Transverse colon (tissue), 4 donors: ENCODE results near the gene RNF5. TPM values are rescaled to one million over a fixed set of nuclear protein-coding genes. Genes with fewer than 3 reads are reported as not detected.

Source experiments
- DNase-seq: peaks from one replicate; pipeline ENCODE4 v3.0.0-alpha.2; 2019
- H3K27ac ChIP-seq, 4 donors: fragments of 200-600 bp; sonication (generic); 2 replicates each; pipeline ENCODE4 v1.5.1; 2016 to 2018; ENCODE audit warnings: inconsistent platforms in 4 of 4
- H3K27me3 ChIP-seq: fragments of 200-600 bp; sonication (generic); 2 replicates; pipeline ENCODE4 v1.5.1; 2017; ENCODE audit warnings: inconsistent platforms
- H3K36me3 ChIP-seq, 4 donors: fragments of 200-600 bp; sonication (generic); 2 replicates each; pipeline ENCODE4 v1.5.1; 2017 to 2019; ENCODE audit warnings: inconsistent platforms in 4 of 4
- H3K4me1 ChIP-seq, 4 donors: fragments of 200-600 bp; sonication (generic); 2 replicates each; pipeline ENCODE4 v1.5.1; 2017 to 2020; ENCODE audit warnings: inconsistent platforms in 4 of 4
- H3K4me3 ChIP-seq, 4 donors: fragments of 200-600 bp; sonication (generic); 1 replicate in 1 of 4; 2 replicates in 3 of 4; pipeline versions ENCODE4 v1.5.1 to v1.6.1; 2017 to 2019; ENCODE audit warnings: inconsistent platforms in 4 of 4
- H3K9me3 ChIP-seq, 2 donors: fragments of 200-600 bp; sonication (generic); 2 replicates each; pipeline ENCODE4 v1.5.1; 2017 to 2019; ENCODE audit warnings: inconsistent platforms in 2 of 2
- CTCF ChIP-seq, 5 experiments: fragments of 200-600 bp in 3 of 5; fragments of 450-650 bp in 2 of 5; sonication (generic) in 3 of 5; IDR thresholded peaks; 1 replicate in 2 of 5; 2 replicates in 3 of 5; pipeline ENCODE4 v1.5.1; 2016 to 2017; ENCODE audit warnings: antibody characterized with exemption in 5 of 5, inconsistent platforms in 3 of 5, mild to moderate bottlenecking in 2 of 5, moderate library complexity in 1 of 5
- EP300 ChIP-seq: sonication (generic); formaldehyde crosslinking; IDR thresholded peaks from one replicate; pipeline ENCODE4 v1.6.1; 2017; ENCODE audit warnings: antibody characterized with exemption, low read depth
- POLR2A ChIP-seq: fragments of 450-650 bp; IDR thresholded peaks from one replicate; pipeline ENCODE4 v1.6.1; 2016; ENCODE audit warnings: antibody characterized with exemption, mild to moderate bottlenecking, moderate library complexity
- POLR2AphosphoS5 ChIP-seq, 3 donors: sonication (generic); formaldehyde crosslinking; IDR thresholded peaks; one replicate each; pipeline ENCODE4 v1.6.1; 2016; ENCODE audit warnings: antibody characterized with exemption in 3 of 3
- WGBS, 2 donors: methylation state at CpG; one replicate each; pipeline ENCODE4 v1.1.5; 2018; ENCODE audit warnings: low coverage in 1 of 2; 5-methylcytosine and 5-hydroxymethylcytosine counted together
- in situ Hi-C, 4 donors: fragments of 200-750 bp; cut with MboI; loops; one replicate each; pipeline versions ENCODE4 v1.15.0 to v1.15.1; 2017; ENCODE audit warnings: low sequenced_read_pairs in 3 of 4, low pct_ligation_motif_present in 1 of 4, low pct_unique_long_range_greater_than_20kb in 1 of 4
- intact Hi-C: fragments of 100-400 bp; cut with DNase I; formaldehyde crosslinking; loops from one replicate; pipeline ENCODE4 v1.15.1; 2023; ENCODE audit warnings: low total_unique reads
- total RNA-seq, 4 donors: library from RNA; depleted of rRNA; stranded (reverse); fragments of >200 nt; gene quantifications; one replicate each; pipeline ENCODE4 v1.1.0, GENCODE V29; 2016

RNF5 gene
- total RNA-seq, 4 donors from 2014 or later: 36.0 to 212 (median 120) TPM

DNA sequence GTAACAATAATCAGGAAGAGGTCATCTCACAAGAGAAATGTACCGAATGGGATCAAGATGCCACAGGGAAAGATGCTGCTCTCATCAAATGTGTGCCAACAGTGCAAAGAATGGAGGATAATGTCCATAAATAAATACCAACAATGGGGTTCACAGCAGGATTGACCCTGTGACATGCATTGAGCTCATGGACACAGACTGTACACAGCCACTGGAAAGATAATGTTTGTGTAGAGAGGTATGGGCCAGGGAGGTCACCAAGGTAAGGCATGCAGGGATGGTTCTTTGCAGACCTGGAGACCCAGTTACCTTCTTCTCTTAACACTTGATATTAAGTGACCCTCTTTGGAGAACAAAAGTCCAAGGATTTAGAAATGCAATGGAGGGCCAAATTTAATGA lies 3.8 kb upstream of the RNF5 start:
- H3K4me3 ChIP-seq: no peak overlapping the region
- H3K27ac ChIP-seq: no peak overlapping the region
- no peaks in the 10 kb centered on the region for H3K27me3 ChIP-seq
- H3K36me3 ChIP-seq: no peaks in the 10 kb centered on the region
- H3K9me3 ChIP-seq: no peaks in the 10 kb centered on the region
- DNase-seq: no peak
- no peak for TF ChIP-seq CTCF (IDR thresholded peaks at IDR 0.05)
- no peak for TF ChIP-seq POLR2AphosphoS5 (IDR thresholded peaks at IDR 0.05)
- TF ChIP-seq POLR2A: no peak
- no peak for TF ChIP-seq EP300
- H3K4me1 ChIP-seq: peaks cover 18 to 45% (median 32%) of the 10 kb centered on the region in 4 donors
- intact Hi-C loops (no loop called here), in situ Hi-C loops (no loop called here)
- 91 to 100% methylated on average over 1 of the region's 1 CpG for WGBS, 2 donors

DNA sequence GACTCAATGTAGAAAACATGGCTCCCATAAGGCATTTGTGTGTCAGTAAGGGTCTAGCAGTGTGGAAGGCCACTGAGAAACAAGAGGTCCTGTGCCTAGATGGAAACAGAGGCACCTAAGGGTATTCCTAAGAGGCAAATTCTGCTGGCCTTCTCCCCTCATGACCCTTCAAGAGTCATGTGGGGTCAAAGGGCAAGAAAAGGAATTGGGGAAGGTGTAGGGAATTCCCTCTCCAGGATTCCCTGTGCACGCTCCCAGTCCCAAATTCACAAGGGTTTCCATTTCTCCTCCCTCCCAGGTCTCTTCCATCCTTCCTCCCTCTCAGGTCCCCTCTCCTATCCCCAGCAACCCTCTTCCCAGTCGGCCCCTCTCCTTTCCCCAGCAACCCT lies 2.9 kb upstream of the RNF5 start:
- Histone ChIP-seq H3K9me3 (no peaks in the 10 kb centered on the region), H3K4me1 (peaks cover 25 to 54% (median 37%) of the 10 kb centered on the region in 4 donors), H3K36me3 (peaks cover 0 to 6% (median 0%) of the 10 kb centered on the region in 4 donors), H3K4me3 (peak overlapping the region; percentile 67 to 91 (median 84)), H3K27me3 (no peaks in the 10 kb centered on the region), H3K27ac (peak overlapping the region; percentile 94 to 96 (median 94))
- TF ChIP-seq POLR2AphosphoS5 (IDR thresholded peaks at IDR 0.05): no peak
- 10 to 16% methylated on average over 2 of the region's 2 CpGs for WGBS, 2 donors
- in situ Hi-C loops: no loop called here
- DNase-seq: no peak
- intact Hi-C loops: no loop called here

- Histone ChIP-seq H3K4me3 (peak within 1 kb of the TSS; percentile 67 to 91 (median 84)), H3K36me3 (peaks cover 0 to 6% (median 0%) of the 10 kb centered on the region in 4 donors), H3K4me1 (peaks cover 25 to 55% (median 37%) of the 10 kb centered on the region in 4 donors), H3K27me3 (no peaks in the 10 kb centered on the region), H3K27ac (peak within 1 kb of the TSS; percentile 94 to 96 (median 94)), H3K9me3 (no peaks in the 10 kb centered on the region)
- DNase-seq: peak; percentile 98
- in situ Hi-C loops: no loop called here
- intact Hi-C loops: no loop called here
- peak; percentile 72 to 87 (median 84) for TF ChIP-seq POLR2AphosphoS5 (IDR thresholded peaks at IDR 0.05)
- TF ChIP-seq EP300: no peak
- TF ChIP-seq CTCF (IDR thresholded peaks at IDR 0.05): no peak
- TF ChIP-seq POLR2A: peak; percentile 71
- 2% methylated on average over 9 to 20 of the region's 27 CpGs for WGBS, 2 donors
Measured at GRCh38 chr6:32175711-32176475, 2.3 kb upstream of the RNF5 start, which contains the start of gene AGPAT1. Gene AGPAT1 (minus strand): TSS chr6:32176084. CDS start chr6:32171496, 4,588 bp downstream.

DNA sequence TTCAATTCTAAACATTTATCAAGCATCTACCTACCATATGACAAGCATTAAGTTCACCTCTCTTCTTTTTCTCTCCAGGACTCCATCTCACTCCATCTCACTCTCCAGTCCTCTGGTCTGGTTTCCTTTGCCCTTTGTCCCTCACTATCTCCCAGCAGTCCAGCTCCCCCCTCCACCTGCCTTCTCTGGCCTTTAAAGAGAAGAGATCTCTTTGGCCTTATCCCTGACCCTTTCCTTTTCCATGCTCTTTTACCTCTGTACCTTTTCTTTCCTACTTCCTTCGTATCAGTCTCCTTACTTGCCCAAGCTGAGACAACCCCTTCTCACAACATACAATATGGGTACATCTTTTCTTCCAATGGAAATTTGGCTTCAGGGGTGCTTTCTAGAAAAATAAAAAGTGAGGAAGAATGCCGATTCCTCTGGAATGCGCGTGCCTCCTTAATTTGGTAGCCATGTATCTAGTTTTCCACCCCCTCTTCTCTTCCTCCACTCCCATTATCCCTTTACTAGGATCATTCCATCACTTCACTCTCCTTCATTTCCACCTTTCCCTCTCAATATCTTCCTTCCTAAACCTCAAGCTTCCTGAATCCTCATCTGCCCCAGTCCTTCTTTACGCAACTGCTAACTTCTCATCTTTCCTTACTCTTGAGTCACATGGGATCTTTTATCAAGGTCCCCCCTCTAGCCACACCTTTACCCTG lies 1.6 kb upstream of the RNF5 start:
- no peaks in the 10 kb centered on the region for H3K9me3 ChIP-seq
- peaks cover 25 to 62% (median 37%) of the 10 kb centered on the region in 4 donors for H3K4me1 ChIP-seq
- WGBS, 2 donors: 35 to 36% methylated on average over 5 of the region's 5 CpGs
- peaks cover 0 to 6% (median 2%) of the 10 kb centered on the region in 4 donors for H3K36me3 ChIP-seq
- DNase-seq: no peak
- no peak for TF ChIP-seq POLR2A
- no peak for TF ChIP-seq EP300
- TF ChIP-seq POLR2AphosphoS5 (IDR thresholded peaks at IDR 0.05): no peak
- TF ChIP-seq CTCF (IDR thresholded peaks at IDR 0.05): no peak
- H3K27me3 ChIP-seq: no peaks in the 10 kb centered on the region
- intact Hi-C loops: no loop called here
- H3K4me3 ChIP-seq: peak overlapping the region in 3 of 4 donors; percentile 77 to 91 (median 91)
- H3K27ac ChIP-seq: peak overlapping the region; percentile 94 to 96 (median 94)
- in situ Hi-C loops: no loop called here
